NCI-H187 treated with DMSO at 0.1 percent for 48 hours (cell line): ENCODE data around the gene NXPH1.

Source experiments
- DNase-seq: peaks from one replicate; lab custom pipeline; 2025; lab: John Stamatoyannopoulos, UW

NXPH1 gene

DNA sequence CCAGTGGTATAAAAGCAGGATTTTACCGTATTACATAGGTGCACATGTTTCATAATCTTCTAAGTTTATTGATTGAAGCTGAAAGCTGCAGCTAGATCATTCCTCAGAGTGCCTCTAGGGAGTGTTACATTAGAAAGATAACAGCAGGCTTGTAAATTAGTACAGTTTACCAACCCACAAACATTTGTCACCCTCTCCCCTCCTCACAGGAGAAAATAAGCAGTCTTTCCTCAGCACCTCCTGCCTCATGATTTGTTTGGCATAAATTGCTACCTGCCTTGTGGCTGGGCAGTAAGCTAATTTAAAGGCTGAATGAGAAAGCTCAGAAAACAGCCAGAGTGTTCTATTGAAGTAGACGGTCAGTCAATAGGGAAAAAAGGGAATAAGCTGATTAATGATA is 74.2 kb downstream of the NXPH1 start:
- DNase-seq: no peak

DNA sequence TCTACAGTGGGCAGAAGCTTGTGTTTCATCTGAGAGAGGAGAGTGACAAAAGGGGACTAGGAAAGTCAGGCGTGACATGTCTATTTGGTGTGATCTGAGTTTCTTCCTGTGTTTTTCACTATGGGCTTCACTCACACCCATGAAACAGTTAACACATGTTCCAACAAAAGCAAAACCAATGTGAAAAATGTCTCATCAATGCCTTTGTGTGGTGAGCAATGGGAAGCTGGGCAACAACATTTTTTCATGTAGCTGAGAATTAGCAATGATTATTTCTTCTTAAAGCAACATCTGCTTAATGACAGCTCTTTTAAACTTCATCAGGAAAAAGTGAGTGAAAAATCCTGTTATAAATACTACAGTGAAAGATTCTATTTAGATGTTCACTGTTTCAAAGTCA is 76.2 kb downstream of the NXPH1 start:
- no peak for DNase-seq

DNA sequence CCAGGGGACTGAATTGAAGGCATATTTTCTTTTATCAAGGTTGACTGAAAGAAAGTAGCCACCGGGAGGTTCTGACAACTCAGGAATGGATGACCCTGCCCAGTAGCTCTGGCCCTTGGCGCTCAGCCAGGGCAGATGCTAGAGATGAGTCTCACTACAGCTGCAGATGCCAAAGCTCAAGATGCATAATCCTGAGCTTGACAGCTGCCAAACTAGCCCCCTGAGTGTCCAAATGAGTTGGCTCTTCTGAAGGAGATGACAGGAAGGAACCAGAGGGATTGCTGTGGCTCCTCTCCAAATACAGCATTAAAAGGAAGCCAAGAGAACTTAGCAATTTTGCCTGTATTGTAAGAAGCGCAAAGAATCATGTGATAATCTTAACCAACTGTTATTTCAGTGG is 78.4 kb downstream of the NXPH1 start:
- no peak for DNase-seq

DNA sequence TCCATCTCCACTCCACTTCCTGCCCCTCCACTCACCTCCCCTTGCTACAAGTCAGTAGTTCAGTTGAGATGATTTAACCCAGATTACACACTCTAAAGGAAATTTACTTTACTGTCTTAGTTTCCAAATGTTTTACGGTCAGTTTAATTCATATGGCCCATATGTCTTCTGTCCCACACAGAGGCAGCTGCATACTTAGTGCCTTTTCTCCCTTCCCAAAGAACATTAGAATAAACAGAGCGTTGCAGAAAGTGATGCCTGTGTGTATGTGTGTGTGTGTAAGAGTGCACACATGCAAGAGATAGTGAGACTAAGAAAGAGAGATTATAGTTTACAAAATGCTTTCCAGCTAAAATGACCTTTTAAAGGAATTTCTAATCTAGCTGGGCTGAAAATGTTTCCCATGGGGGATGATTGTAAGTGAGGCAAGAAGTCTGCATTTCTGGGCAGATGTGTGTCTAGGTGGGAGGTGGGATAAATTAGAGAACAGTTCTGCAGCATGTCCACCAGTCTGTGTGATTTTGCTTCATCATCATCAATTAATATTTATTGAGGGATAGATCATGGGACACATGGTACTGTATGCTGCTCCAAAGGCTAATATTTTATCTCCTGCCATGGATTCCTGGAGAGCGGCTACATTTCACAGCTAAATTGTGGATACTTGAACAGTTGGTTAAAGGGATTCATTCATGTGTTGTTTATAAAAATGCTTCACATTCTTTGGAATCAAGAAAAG is 81.5 kb downstream of the NXPH1 start:
- no peak for DNase-seq

DNA sequence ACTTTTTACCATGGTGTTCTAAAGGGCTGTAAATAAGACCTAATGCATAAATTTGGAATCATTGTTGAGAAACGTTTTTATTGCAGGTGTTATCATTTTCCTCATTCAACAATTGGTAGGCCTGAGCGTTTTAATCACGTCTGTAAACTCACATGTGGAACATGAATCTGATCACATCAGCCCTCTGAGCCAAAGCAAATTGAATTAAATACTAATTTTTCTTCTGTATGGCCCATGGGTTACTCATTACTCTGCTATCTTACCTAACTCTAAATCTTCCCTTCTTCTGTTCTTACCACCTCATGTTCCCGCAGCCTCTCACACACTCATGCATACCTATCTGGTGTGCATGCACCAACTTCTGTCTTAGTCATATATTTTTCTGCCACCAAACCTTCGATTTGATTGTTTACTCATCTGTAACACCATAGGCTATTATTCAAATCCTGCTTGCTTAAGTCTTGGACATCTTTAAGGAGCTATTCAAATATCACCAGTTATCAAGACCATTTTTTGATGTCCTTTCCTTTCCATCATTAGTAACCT is 82.3 kb downstream of the NXPH1 start:
- no peak for DNase-seq

DNA sequence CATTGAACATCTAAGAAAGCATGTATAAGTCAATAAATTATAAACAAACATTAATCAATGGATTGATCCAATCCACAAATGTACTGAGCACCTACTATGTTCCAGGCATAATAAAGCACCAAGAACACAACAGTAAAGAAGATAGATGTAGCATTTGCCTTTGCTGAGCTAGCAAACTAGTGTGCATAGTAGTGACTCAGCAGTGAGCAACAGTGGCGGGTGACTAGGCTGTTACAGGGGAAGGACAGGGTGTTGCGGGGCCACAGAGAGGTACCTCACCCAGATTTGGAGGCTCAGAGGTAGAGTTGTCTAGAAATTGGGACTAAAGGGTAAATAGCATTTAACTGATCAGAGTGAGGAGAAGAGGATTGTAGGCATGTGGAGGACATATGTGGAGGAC is 83.6 kb downstream of the NXPH1 start:
- DNase-seq: no peak

DNA sequence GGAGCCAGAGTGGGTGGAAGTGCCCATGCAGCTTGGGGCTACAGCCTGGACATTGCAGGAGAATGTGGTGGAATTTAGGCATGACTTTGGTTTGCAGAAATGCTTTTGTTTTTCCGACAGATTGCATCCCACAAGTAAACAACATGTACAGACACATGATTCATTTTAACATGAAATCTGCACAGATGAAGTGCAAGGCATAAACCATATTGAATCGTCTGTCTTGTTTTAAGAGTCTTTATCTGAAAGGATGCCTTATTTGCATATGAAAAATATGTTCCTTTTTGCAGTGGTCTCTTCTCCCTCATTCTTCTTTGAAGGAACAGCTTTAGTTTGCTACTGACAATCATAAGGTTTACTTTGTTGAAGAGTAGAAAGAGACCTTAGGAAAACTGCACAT is 94.9 kb downstream of the NXPH1 start:
- DNase-seq: no peak

DNA sequence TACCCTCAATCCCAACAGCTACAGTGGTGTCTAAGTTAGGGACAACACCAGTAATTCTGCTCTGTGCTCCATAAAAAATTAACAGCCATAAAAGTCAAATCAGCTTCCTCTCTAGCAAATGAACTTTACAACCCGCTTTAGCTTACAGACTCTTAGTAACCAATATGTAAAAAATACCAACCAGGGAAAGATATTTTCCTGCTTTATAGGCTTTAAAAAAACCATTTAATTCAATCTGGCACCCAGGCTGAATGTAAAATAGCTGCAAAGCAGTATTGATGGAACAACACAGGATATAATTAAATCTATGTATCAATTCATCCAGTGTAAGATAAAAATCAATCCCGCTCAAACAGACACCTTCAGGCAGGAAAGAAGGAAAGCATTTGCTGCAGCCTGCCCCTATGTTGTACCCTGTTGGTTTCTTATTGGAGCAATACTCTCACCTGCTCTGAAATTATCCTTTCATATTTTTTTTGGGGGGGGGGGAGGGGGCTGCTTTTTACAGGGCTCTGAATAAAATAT is 98.6 kb downstream of the NXPH1 start:
- DNase-seq: no peak

DNA sequence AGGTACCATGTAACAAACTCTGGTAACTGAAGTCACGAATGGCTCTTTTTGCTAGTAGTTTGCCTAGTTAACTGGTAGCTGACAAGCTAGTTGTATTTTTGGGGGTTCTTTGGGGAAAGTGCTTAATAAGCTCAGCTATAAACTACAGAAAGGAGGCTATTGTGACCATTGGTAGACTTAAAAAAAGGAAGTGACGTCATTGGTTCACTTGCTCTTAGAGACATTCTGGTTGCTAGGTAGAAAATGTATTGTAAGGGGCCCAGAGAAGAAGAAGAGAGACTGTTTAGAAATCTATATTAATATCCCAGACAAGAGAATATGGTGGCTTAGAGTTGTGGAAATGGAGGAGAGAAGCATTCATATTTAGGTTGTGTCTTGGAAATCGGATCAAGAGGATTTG is 103.0 kb downstream of the NXPH1 start:
- no peak for DNase-seq

DNA sequence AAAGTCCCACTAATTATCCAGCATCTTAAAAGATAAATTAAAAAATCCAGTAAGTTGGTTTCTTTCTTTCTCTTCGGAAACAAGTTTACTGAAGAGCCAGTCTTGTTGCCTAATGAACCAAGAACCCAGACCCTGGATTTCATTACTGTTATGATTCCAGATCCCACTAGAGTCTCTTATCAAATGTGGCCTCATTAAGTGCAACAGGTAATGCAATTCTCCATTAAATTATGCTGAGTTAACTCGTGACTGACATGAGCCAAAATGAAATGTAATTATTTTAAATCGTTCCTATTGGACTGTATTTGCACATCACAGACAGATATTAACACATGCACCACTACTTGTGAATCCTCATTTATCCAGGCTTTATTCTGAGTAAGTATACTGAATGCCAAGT is 115.6 kb downstream of the NXPH1 start:
- DNase-seq: no peak

DNA sequence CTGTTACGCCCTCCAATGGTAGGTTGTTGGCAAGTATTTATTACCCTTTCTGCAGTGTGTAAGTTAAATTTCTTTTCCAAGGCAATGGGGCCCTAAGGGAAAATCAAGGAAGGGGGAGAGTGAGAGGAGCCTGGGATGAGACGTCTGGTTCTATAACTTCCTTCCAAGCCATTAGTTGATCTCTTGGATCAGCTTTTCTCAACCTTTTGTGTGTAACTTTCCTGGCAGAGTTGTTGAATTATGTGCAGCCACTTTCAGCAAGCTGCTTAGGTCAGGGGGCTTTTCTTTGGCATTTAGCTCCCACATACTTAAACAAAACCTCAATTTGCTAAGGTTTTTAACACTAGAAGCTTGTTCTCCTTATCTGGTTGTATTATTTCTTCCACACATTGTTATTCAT is 127.1 kb downstream of the NXPH1 start:
- no peak for DNase-seq

DNA sequence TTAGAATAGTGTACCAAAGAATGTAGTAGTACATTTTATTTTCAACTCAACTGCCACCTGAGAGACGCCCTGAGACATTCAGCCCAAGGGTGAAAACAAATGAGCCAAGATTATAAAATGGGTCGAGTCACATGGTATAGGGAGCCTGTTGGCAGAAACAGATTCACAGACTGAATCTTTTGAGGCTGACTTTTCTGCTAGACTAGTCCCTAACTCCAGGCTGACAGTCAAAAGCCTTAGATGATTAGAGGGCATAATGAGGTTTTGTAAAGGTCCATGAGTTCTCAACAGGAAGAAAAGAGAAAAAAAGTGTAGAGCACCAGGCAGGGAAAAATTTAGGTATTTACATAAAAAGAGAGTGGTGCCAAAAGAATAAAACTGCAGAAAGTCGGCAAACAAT is 128.0 kb downstream of the NXPH1 start:
- DNase-seq: no peak

DNA sequence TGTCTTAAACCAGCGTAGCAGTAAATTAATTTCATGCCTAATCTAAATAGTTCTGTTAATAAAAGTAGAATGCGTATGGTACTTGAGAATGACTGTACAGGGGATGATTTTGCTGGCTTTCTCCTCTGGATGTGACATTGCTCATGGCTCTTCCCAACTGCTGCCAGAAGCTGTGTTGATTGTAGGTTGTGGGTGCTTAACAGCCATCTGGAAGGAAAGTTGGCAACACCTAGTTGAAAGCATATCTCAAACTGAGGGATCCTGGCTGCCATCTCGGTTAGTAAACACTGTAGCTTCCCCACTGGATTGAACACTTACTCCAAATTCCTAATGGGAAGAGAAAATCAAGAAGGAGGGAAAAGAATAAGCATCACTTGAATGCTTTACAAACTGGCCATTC is 130.9 kb downstream of the NXPH1 start:
- DNase-seq: no peak

DNA sequence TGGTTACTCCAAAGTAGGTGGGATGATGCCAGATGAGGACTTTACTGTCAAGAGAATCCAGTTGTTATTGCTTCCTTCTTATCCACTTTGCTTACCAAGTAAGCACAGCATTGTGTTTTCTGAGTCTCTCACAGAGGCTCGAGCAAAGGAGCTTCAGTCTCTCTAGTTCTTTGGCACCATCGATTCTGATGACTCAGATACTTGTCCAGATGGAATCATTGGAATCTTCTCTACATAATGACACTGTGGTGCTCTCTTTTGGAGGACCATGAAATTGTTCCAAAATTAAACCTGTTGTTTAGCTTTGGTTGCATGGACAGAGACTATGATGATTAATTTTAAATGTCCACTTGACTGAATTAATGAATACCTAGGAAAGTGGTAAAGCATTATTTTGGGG is 132.6 kb downstream of the NXPH1 start:
- no peak for DNase-seq

DNA sequence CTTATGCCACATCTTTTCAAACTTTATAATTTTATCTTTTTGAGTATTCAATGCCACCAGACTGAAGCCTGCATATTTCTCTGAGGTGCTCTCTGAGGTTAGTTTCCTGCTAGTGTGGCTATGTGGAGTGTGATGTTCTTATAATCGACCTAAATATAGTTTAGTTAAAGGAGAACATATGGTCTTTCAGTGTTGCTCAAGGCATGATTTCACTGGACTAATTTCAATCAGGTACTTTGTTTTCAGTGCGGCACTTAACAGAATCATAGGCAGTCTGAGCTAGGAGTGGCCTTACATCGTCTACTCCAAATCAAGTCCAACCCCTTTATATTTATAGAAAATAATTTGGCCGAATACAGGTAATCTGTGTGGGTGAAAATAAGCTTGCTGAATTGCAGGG is 134.2 kb downstream of the NXPH1 start:
- no peak for DNase-seq

DNA sequence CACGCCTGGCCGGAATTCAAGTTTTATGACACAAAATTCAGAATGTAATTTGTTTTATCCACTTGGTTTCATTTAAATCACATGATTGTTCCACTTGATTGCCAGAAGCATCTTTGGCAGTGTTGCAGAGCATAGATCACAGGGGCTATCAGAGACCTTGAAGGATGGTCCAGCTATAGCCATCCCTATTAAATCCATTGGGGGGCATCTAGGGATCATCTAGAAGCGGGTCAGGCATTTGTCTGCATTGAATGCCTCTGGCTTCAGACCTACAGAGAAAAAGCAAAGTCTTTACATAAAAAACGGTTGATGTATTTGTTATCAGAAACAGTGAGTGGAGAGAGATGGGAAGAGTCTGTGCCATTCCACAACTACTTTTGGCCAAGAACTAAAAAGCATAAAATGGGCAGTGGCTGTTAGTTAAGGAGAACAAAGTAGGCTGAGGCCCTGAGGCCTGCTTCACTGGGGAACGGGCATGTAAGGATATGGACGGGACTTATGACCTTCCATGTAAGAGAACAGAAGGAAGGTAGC is 146.3 kb downstream of the NXPH1 start:
- no peak for DNase-seq

DNA sequence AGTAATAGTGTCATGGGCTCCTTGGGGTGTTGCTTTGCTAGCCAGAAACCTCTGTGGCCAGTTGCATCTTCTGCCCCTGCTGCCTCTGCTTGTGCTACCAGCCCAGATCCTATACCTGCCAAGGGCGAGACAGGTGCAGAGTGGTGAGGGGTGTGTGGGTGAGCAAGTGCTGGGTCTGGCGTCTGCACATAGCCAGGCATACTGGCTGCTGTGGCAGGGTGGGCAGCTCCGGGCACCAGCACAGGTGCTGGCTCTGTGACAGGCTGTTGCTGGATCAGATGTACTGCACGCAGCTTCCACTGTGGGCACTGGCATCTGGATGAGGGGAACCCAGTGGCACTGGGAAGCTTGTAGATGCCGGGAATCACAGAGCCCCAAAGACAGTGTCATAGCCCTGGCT is 148.4 kb downstream of the NXPH1 start:
- no peak for DNase-seq

DNA sequence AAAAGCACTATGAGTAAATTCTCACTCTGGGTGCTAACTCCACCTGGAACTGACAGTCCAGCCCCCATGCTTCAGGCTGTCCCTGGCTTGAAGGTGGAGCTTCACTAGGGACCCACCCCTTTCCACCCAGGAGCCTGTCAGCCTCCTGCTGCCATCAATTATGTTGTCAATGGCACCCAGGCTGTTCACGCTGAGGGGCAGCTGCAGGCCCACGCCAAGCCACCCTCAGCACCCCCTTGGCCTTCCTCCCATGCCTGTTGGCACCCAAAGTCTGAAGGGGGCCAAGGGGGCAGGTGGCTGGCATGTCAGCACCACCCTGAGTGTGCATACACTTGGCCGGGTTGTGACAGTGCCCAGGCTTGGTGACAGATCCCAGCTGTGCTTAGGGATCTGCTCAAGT is 149.3 kb downstream of the NXPH1 start:
- no peak for DNase-seq

DNA sequence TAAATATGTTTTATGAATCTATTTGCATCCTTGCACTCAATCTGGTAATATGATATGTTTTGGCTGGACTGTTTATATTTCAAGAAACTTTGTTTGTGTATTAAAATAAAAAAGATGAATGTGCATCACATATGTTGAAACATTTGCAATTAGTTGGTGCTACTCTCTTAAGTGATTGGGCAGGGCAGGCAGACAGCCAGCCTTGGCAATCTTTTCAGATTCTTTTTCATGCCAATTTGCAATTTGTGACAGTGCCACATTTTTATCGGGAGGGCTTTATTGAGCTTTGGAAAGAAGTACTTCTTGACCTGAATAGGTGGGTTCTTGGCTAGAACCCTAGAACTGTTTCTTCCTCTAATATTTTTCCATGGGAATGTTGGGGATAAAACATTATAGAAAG is 152.2 kb downstream of the NXPH1 start:
- no peak for DNase-seq

DNA sequence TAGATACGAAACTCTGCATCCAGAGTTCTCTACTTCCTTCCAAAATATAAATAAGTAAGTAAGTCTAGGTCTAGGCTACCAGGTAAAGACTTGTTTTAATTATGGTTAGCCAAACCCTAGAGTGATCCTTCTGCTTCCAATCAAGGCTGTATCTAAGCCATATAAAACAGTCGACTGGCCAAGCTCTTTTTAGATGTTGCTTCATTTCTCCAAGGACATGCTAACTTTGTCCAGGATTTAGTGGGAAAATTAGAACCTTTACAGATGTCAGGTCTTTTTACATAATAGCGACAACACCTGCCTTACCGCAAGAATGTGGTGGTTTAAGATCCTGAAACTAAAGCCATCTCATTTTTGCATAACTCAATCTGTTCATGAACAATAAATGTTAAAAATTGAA is 156.8 kb downstream of the NXPH1 start:
- no peak for DNase-seq

DNA sequence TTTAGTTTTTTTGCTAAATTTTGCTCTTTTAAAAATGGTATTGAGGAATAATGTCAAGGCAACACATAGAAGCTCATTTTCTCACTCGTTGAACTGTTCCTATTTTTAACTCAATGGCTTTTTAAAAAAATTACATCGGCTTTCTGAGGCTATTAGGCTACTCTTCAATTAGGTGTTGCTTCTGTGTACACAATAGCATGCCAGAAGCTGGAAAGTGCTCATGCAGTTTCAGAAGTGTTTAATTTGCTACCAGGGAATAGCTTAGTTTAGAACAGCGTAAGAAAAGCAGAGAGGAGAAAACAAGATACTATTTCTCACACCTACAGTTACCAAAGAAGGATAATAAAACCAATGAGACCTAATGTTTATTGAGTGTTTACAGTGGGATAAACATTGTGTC is 157.4 kb downstream of the NXPH1 start:
- DNase-seq: no peak

DNA sequence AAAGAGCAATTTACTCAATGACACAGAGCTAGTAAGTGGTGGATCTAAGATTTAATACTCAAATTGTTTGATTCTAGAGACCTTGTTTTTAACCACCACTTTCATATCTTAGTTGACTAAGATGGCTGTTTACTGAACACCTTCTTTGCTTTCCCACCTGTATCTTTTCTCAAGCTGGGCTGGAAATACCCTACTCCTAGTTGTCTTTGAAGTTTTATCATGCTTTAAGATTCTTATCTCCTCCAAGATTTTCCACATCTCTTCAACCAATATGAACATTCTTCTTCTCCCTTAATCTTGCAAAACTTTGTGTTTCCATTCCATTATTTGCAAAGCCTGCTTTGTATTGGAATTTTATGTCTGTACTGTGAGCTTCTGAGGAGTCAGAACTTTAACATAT is 157.9 kb downstream of the NXPH1 start:
- DNase-seq: no peak

DNA sequence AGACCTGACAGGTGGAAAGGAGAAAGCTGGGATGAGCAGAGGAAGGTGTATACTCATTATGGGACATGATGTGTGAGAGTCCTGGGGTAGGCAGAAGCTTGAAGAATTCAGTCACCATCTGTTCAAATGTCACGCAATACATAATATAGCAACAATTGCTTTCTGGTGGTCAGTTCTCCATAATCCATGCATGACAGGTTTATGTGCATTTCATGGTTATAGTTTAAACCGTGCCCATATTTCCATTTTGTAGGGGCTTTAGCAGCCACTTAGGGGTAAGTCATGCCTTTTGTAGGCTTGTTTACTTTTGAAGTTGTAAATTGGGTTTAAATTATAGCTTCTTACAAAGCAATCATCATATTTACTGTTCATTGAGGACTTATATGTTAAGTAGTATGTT is 158.8 kb downstream of the NXPH1 start:
- DNase-seq: no peak

DNA sequence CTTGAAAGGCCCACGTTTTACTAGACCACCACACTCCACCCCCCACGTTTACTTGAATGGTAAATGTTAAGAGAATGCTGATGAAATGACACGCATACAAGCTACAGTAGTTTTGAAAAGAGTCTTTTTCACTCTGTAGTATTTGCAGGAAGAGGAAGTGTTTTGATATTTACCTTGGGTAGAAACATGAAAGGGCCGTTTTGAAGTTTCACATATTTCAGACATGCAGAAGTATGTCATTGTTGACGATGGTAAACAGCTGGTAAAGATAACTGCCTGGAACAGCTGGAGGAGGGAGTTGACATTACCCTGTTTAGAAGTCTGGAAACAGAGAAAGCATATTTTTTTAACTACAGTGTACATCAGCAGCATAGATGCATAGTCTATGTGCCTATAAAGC is 160.7 kb downstream of the NXPH1 start:
- no peak for DNase-seq
